ENCODE data around the gene LSM4. TPM values are rescaled to one million over a fixed set of nuclear protein-coding genes. Genes with fewer than 3 reads are reported as not detected.
"Not testable (repeated sequence)": the region's sequence is repeated elsewhere in the genome, so short reads cannot be mapped to it uniquely, and the experiment has no call there.

Gene LSM4
- 100 to 1,000 TPM; 153 to 223 TPM for total RNA-seq

- Mint-ChIP-seq H3K27ac (peak within 1 kb of the TSS; percentile 91 to 98), H3K4me3 (peak within 1 kb of the TSS; percentile 99), H3K27me3 (no peaks in the 10 kb centered on the region), H3K9me3 (no peaks in the 10 kb centered on the region), H3K36me3 (no peaks in the 10 kb centered on the region), H3K4me1 (ENCODE audit: low read depth in 2 of 2) (peaks cover 45 to 50% of the 10 kb centered on the region in 2 donors)
- DNase-seq (ENCODE audit: low spot score) = peak; percentile 99
- peak; percentile 97 to 98 for ATAC-seq
Observed at GRCh38 chr19:18322759-18323460, at the start of gene LSM4. LSM4 (minus strand) TSS chr19:18323076; CDS start chr19:18323020, 56 bp downstream.

- no peaks in the 10 kb centered on the region for H3K27me3 Mint-ChIP-seq
- H3K4me1 Mint-ChIP-seq (ENCODE audit: low read depth in 2 of 2) = peaks cover 4 to 18% of the 10 kb centered on the region in 2 donors
- H3K4me3 Mint-ChIP-seq = no peak overlapping the region
- no peaks in the 10 kb centered on the region for H3K36me3 Mint-ChIP-seq
- ATAC-seq = no peak
- H3K9me3 Mint-ChIP-seq = no peaks in the 10 kb centered on the region
- no peak for DNase-seq (ENCODE audit: low spot score)
- H3K27ac Mint-ChIP-seq = no peak overlapping the region
Observed at GRCh38 chr19:18368504-18369222, 45.8 kb upstream of the LSM4 start.

- DNase-seq (ENCODE audit: low spot score) (no peak), ATAC-seq (no peak)
- no peak overlapping the region for H3K4me3 Mint-ChIP-seq
- peaks cover 0 to 19% of the 10 kb centered on the region in 2 donors for H3K4me1 Mint-ChIP-seq (ENCODE audit: low read depth in 2 of 2)
- no peaks in the 10 kb centered on the region for H3K27me3 Mint-ChIP-seq
- H3K9me3 Mint-ChIP-seq = no peaks in the 10 kb centered on the region
- no peaks in the 10 kb centered on the region for H3K36me3 Mint-ChIP-seq
- H3K27ac Mint-ChIP-seq = peak overlapping the region in 1 of 2 donors; percentile 64
Observed at GRCh38 chr19:18366021-18366435, 43.2 kb upstream of the LSM4 start.

DNA sequence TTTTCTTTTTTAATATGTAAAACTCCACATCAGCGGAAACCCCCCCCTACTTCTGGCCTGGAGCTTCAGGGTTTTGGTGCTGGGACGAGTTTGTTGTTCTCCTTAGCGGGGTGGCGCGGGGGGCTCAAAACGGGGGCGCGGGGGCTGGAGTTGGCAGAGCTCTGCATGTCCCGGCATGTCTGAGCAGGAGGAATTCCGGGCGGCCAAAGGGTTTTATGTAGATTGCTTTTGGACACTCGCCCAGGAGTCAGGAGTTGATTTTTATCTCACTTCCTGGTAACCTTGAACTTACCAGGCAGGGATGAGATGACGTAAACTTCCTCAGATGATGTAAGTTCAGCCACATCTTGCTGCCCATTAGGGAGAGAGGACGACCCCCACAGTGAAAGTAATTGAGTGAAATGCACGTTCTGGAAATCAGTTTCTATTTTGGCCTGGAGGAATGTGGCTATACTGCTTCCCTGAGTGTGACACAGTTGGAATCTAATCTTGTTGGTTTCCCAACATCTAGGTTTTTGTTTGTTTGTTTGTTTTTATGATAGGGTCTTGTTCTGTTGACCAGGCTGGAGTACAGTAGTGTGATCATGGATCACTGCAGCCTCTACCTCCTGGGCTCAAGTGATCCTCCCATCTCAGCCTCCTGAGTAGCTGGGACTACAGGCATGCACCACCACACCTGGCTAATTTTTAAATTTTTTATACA lies 42.1 kb upstream of the LSM4 start:
- DNase-seq (ENCODE audit: low spot score) = no peak
- H3K4me1 Mint-ChIP-seq (ENCODE audit: low read depth in 2 of 2) = peaks cover 0 to 19% of the 10 kb centered on the region in 2 donors
- no peaks in the 10 kb centered on the region for H3K27me3 Mint-ChIP-seq
- no peak overlapping the region for H3K4me3 Mint-ChIP-seq
- H3K36me3 Mint-ChIP-seq = no peaks in the 10 kb centered on the region
- ATAC-seq = peak in 1 of 2 donors; percentile 52
- H3K27ac Mint-ChIP-seq = peak overlapping the region; percentile 12 to 83
- H3K9me3 Mint-ChIP-seq = no peaks in the 10 kb centered on the region

- H3K36me3 Mint-ChIP-seq; H3K4me3 Mint-ChIP-seq; H3K27me3 Mint-ChIP-seq; ATAC-seq; H3K9me3 Mint-ChIP-seq; DNase-seq (ENCODE audit: low spot score): not testable (repeated sequence)
- Mint-ChIP-seq H3K27ac (peak overlapping the region in 1 of 2 donors; percentile 83), H3K4me1 (ENCODE audit: low read depth in 2 of 2) (peaks cover 0 to 19% of the 10 kb centered on the region in 2 donors)
Observed at GRCh38 chr19:18364277-18364825, 41.5 kb upstream of the LSM4 start.

DNA sequence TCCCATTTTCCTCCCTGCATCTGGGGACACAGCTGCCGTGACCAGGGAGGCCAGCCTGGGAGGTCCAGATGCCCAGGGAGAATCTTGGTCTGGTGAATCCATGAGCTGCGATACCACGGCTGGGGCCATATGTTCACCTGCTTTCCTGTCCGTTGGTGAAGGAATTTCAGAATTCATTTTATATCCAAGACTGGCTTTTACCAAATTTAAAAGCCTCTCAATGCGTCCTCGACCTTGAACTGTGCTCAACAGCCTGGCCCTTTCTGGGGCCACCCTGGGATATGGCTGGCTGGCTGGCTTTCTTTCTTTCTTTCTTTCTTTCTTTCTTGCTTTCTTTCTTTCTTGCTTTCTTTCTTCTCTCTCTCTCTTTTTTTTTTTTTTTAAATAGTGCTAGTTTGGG lies 40.9 kb upstream of the LSM4 start:
- Mint-ChIP-seq H3K9me3 (no peaks in the 10 kb centered on the region), H3K4me3 (no peak overlapping the region), H3K27ac (peak overlapping the region in 1 of 2 donors; percentile 54), H3K27me3 (no peaks in the 10 kb centered on the region), H3K4me1 (ENCODE audit: low read depth in 2 of 2) (peaks cover 0 to 19% of the 10 kb centered on the region in 2 donors), H3K36me3 (peaks cover 6% of the 10 kb centered on the region)
- no peak for ATAC-seq
- DNase-seq (ENCODE audit: low spot score) = no peak

DNA sequence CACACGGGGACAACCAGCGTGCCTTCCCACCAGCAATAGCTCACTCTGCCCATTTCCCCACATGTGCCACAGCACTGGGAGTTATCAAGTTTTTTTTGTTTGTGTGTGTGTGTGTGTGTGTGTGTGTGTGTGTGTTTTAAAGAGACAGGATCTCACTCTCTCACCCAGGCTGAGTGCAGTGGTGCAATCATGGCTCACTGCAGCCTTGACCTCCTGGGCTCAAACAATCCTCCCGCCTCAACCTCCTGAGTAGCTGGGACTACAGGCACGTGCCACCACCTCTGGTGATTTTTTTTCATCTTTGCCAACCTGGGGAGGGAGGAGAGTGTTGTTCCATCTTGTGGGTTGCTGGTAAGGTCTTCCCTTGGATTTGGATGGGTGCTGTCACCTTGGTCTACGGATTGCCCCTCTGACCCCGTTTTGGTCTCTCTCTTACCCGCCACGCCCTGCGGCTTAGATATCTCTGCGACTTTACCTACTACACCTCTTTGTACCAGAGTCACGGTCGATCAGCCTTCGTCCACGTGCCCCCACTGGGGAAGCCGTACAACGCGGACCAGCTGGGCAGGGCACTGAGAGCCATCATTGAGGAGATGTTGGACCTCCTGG lies 40.2 kb upstream of the LSM4 start:
- DNase-seq (ENCODE audit: low spot score) (no peak), ATAC-seq (no peak)
- no peak overlapping the region for H3K4me3 Mint-ChIP-seq
- peaks cover 6% of the 10 kb centered on the region for H3K36me3 Mint-ChIP-seq
- H3K27me3 Mint-ChIP-seq = no peaks in the 10 kb centered on the region
- peaks cover 0 to 19% of the 10 kb centered on the region in 2 donors for H3K4me1 Mint-ChIP-seq (ENCODE audit: low read depth in 2 of 2)
- peak overlapping the region in 1 of 2 donors; percentile 54 for H3K27ac Mint-ChIP-seq
- no peaks in the 10 kb centered on the region for H3K9me3 Mint-ChIP-seq

GRCh38 chr19:18361646-18362045 lies 38.8 kb upstream of the LSM4 start:
- Mint-ChIP-seq H3K4me1 (ENCODE audit: low read depth in 2 of 2) (peaks cover 0 to 15% of the 10 kb centered on the region in 2 donors), H3K36me3 (peaks cover 6% of the 10 kb centered on the region)
- ATAC-seq = no peak

GRCh38 chr19:18357041-18357440 lies 34.2 kb upstream of the LSM4 start:
- Mint-ChIP-seq H3K4me3 (no peak overlapping the region), H3K27ac (no peak overlapping the region), H3K4me1 (ENCODE audit: low read depth in 2 of 2) (peaks cover 0 to 8% of the 10 kb centered on the region in 2 donors), H3K27me3 (no peaks in the 10 kb centered on the region), H3K9me3 (no peaks in the 10 kb centered on the region), H3K36me3 (peaks cover 6% of the 10 kb centered on the region)
- no peak for ATAC-seq
- no peak for DNase-seq (ENCODE audit: low spot score)

More at GRCh38 chr19:18361646-18362045, 38.8 kb upstream of the LSM4 start:
- no peaks in the 10 kb centered on the region for H3K27me3 Mint-ChIP-seq
- DNase-seq (ENCODE audit: low spot score) = no peak
- H3K27ac Mint-ChIP-seq = no peak overlapping the region
- no peak overlapping the region for H3K4me3 Mint-ChIP-seq
- H3K9me3 Mint-ChIP-seq = no peaks in the 10 kb centered on the region

- DNase-seq (ENCODE audit: low spot score); H3K27me3 Mint-ChIP-seq; H3K27ac Mint-ChIP-seq; H3K36me3 Mint-ChIP-seq; H3K9me3 Mint-ChIP-seq; ATAC-seq; H3K4me3 Mint-ChIP-seq; H3K4me1 Mint-ChIP-seq (ENCODE audit: low read depth in 2 of 2): not testable (repeated sequence)
Observed at GRCh38 chr19:18354743-18355142, 31.9 kb upstream of the LSM4 start.

- Mint-ChIP-seq H3K9me3 (no peaks in the 10 kb centered on the region), H3K36me3 (no peaks in the 10 kb centered on the region), H3K4me3 (no peak overlapping the region), H3K4me1 (ENCODE audit: low read depth in 2 of 2) (peaks cover 0 to 8% of the 10 kb centered on the region in 2 donors), H3K27me3 (no peaks in the 10 kb centered on the region), H3K27ac (peak overlapping the region in 1 of 2 donors; percentile 53)
- DNase-seq (ENCODE audit: low spot score) = no peak
- no peak for ATAC-seq
Observed at GRCh38 chr19:18353378-18354005, 30.6 kb upstream of the LSM4 start.

DNA sequence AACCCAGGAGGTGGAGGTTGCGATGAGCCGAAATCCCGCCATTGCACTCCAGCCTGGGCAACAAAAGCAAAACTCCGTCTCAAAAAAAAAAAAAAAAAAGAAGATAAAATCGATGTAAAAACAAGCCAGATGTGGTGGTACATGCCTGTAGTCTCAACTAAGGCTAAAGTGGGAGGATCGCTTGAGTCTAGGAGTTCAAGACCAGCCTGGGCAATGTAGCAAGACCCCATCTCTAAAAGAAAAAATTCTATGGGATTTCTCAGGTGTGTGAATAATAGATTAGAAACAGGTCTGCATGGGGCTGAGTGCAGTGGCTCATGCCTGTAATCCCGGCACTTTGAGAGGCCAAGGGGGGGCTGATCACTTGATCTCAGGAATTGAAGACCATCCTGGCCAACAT lies 28.7 kb upstream of the LSM4 start:
- no peaks in the 10 kb centered on the region for H3K27me3 Mint-ChIP-seq
- H3K36me3 Mint-ChIP-seq = no peaks in the 10 kb centered on the region
- DNase-seq (ENCODE audit: low spot score) (no peak), ATAC-seq (no peak)
- H3K27ac Mint-ChIP-seq = no peak overlapping the region
- no peak overlapping the region for H3K4me3 Mint-ChIP-seq
- H3K9me3 Mint-ChIP-seq = no peaks in the 10 kb centered on the region
- peaks cover 1 to 16% of the 10 kb centered on the region in 2 donors for H3K4me1 Mint-ChIP-seq (ENCODE audit: low read depth in 2 of 2)

DNA sequence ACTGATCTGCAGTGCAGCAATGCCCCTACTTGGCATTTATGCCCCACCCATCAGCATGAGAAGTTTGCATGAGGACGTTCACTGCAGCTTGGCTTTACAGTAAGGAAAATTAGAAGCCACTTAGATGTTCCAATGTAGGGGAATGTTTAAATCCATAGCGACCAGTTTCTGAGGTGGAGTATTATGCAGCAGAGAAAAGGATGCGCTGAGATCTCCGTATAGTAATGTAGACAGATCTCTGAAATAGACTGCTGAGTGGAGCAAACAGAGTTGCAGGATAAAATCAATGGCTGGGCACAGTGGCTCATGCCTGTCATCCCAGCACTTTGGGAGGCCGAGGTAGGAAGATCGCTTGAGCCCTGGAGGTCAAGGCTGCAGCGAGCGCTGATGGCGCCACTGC lies 27.6 kb upstream of the LSM4 start:
- Mint-ChIP-seq H3K4me1 (ENCODE audit: low read depth in 2 of 2) (peaks cover 8 to 23% of the 10 kb centered on the region in 2 donors), H3K36me3 (no peaks in the 10 kb centered on the region), H3K27me3 (no peaks in the 10 kb centered on the region), H3K9me3 (no peaks in the 10 kb centered on the region), H3K27ac (no peak overlapping the region), H3K4me3 (no peak overlapping the region)
- ATAC-seq (no peak), DNase-seq (ENCODE audit: low spot score) (no peak)
